SK-N-SH treated with all-trans-retinoic acid at 6 μM for 48 hours (cell line): ENCODE results near the gene MRGPRX1.

Experiments used
- ATAC-seq: fragments of 200-7000 bp; cut with Tn5 transposase; 3 replicates; pipeline ENCODE4 v1.9.1; 2020; ENCODE audit warnings: mild to moderate bottlenecking, moderate library complexity
- ARNTL ChIP-seq: fragments of 450-650 bp; formaldehyde crosslinking; IDR thresholded peaks from 2 replicates; pipeline ENCODE4 v1.5.0; 2020; ENCODE audit warnings: low read depth, mild to moderate bottlenecking, moderate library complexity, borderline replicate concordance
- BACH2 ChIP-seq: fragments of 250-450 bp; sonication (Bioruptor Pico); IDR thresholded peaks from 2 replicates; pipeline ENCODE4 v1.9.0; 2021; ENCODE audit warnings: mild to moderate bottlenecking, borderline replicate concordance
- CSDC2 ChIP-seq: fragments of 250-450 bp; sonication (Bioruptor Pico); IDR thresholded peaks from 2 replicates; pipeline ENCODE4 v1.5.0; 2020; ENCODE audit warnings: mild to moderate bottlenecking, moderate library complexity
- ESRRG ChIP-seq: fragments of 250-450 bp; sonication (Bioruptor Pico); IDR thresholded peaks from 2 replicates; pipeline ENCODE4 v1.6.1; 2021; ENCODE audit warnings: mild to moderate bottlenecking
- ISL1 ChIP-seq: fragments of 250-450 bp; sonication (Bioruptor Pico); IDR thresholded peaks from 2 replicates; pipeline ENCODE4 v2.1.2; 2022; ENCODE audit warnings: mild to moderate bottlenecking, moderate library complexity
- OSR1 ChIP-seq: fragments of 250-450 bp; sonication (Bioruptor Pico); IDR thresholded peaks from 2 replicates; pipeline ENCODE4 v1.8.0; 2022; ENCODE audit warnings: moderate library complexity, mild to moderate bottlenecking, inconsistent platforms
- PPARA ChIP-seq: fragments of 250-450 bp; sonication (Bioruptor Pico); IDR thresholded peaks from 2 replicates; pipeline ENCODE4 v1.5.0; 2020; ENCODE audit warnings: mild to moderate bottlenecking, borderline replicate concordance
- RARB ChIP-seq: fragments of 250-450 bp; sonication (Bioruptor Pico); IDR thresholded peaks from 2 replicates; pipeline ENCODE4 v1.8.0; 2021; ENCODE audit warnings: mild to moderate bottlenecking, moderate library complexity
- SNAI2 ChIP-seq: fragments of 250-450 bp; sonication (Bioruptor Pico); IDR thresholded peaks from 2 replicates; pipeline ENCODE4 v1.5.0; 2020; ENCODE audit warnings: mild to moderate bottlenecking, moderate library complexity
- TCF4 ChIP-seq: fragments of 250-450 bp; sonication (Bioruptor Pico); IDR thresholded peaks from 2 replicates; pipeline ENCODE4 v1.8.0; 2021; ENCODE audit warnings: mild to moderate bottlenecking, moderate library complexity, borderline replicate concordance
- TOX ChIP-seq: fragments of 250-450 bp; sonication (Bioruptor Pico); IDR thresholded peaks from 2 replicates; pipeline ENCODE4 v1.8.0; 2021; ENCODE audit warnings: mild to moderate bottlenecking, moderate library complexity, borderline replicate concordance
- ZC3H10 ChIP-seq: fragments of 250-450 bp; sonication (Bioruptor Pico); IDR thresholded peaks from 2 replicates; pipeline ENCODE4 v1.5.1; 2021; ENCODE audit warnings: mild to moderate bottlenecking, moderate library complexity
- ZFP3 ChIP-seq: fragments of 250-450 bp; sonication (Bioruptor Pico); IDR thresholded peaks from 2 replicates; pipeline ENCODE4 v1.5.0; 2020; ENCODE audit warnings: mild to moderate bottlenecking, moderate library complexity
- ZFP30 ChIP-seq: fragments of 450-650 bp; formaldehyde crosslinking; IDR thresholded peaks from 2 replicates; pipeline ENCODE4 v1.5.0; 2022; ENCODE audit warnings: mild to moderate bottlenecking, moderate library complexity
- ZNF565 ChIP-seq: fragments of 450-650 bp; formaldehyde crosslinking; conservative IDR thresholded peaks from 2 replicates; pipeline ENCODE4 v1.5.0; 2020; ENCODE audit warnings: low read depth, mild to moderate bottlenecking, moderate library complexity
- ZNF70 ChIP-seq: fragments of 450-650 bp; formaldehyde crosslinking; IDR thresholded peaks from 2 replicates; pipeline ENCODE4 v1.5.0; 2020; ENCODE audit warnings: mild to moderate bottlenecking, moderate library complexity
- ZNF8 ChIP-seq: fragments of 450-650 bp; formaldehyde crosslinking; IDR thresholded peaks from 2 replicates; pipeline ENCODE4 v1.5.0; 2020; ENCODE audit warnings: mild to moderate bottlenecking, moderate library complexity
- TF ChIP-seq, protein P1 (sequence below): fragments of 250-450 bp; sonication (Bioruptor Pico); IDR thresholded peaks from 2 replicates; pipeline ENCODE4 v1.5.0; 2020; ENCODE audit warnings: mild to moderate bottlenecking, moderate library complexity
- TF ChIP-seq, protein P2 (sequence below): fragments of 250-450 bp; sonication (Bioruptor Pico); IDR thresholded peaks from 2 replicates; pipeline ENCODE4 v1.8.0; 2021; ENCODE audit warnings: low read depth, mild to moderate bottlenecking, moderate library complexity, borderline replicate concordance
- TF ChIP-seq, protein P3 (sequence below): fragments of 250-450 bp; sonication (Bioruptor Pico); IDR thresholded peaks from 2 replicates; pipeline ENCODE4 v1.5.1; 2020; ENCODE audit warnings: low read depth, mild to moderate bottlenecking, moderate library complexity
- TF ChIP-seq, protein P4 (sequence below): fragments of 250-450 bp; sonication (Bioruptor Pico); IDR thresholded peaks from 2 replicates; pipeline ENCODE4 v1.8.0; 2020; ENCODE audit warnings: mild to moderate bottlenecking, moderate library complexity, borderline replicate concordance
- TF ChIP-seq, protein P5 (sequence below): fragments of 250-450 bp; sonication (Bioruptor Pico); IDR thresholded peaks from 2 replicates; pipeline ENCODE4 v1.5.1; 2021; ENCODE audit warnings: mild to moderate bottlenecking, moderate library complexity

The MRGPRX1 gene

DNA sequence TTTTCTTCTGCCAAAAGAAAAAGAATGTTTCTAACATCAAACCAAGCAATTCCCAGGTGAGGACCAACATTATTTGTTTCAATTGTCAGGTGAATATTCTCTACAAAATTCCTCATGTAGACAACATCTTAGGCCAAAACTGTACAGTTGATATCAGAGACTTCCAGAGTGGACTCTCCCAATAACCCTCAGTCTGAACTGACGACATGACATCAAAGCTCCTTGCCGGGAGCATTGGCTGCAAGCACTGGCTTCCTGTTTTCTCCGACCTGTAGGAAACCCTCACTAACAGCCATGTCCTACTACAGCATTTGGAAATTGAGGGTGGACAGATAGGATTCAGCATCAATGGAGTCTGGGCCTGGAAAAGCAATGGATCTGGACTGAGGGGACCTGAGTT lies 30.5 kb upstream of the MRGPRX1 start:
- TF ChIP-seq SNAI2 (no peak), ZNF565 (CRISPR knock-in tag) (no peak), CSDC2 (CRISPR knock-in tag) (no peak), ZC3H10 (no peak), BACH2 (CRISPR knock-in tag) (no peak), TCF4 (no peak), ZFP30 (CRISPR knock-in tag) (no peak), ISL1 (CRISPR knock-in tag) (no peak)
- TF ChIP-seq, protein P1, sequence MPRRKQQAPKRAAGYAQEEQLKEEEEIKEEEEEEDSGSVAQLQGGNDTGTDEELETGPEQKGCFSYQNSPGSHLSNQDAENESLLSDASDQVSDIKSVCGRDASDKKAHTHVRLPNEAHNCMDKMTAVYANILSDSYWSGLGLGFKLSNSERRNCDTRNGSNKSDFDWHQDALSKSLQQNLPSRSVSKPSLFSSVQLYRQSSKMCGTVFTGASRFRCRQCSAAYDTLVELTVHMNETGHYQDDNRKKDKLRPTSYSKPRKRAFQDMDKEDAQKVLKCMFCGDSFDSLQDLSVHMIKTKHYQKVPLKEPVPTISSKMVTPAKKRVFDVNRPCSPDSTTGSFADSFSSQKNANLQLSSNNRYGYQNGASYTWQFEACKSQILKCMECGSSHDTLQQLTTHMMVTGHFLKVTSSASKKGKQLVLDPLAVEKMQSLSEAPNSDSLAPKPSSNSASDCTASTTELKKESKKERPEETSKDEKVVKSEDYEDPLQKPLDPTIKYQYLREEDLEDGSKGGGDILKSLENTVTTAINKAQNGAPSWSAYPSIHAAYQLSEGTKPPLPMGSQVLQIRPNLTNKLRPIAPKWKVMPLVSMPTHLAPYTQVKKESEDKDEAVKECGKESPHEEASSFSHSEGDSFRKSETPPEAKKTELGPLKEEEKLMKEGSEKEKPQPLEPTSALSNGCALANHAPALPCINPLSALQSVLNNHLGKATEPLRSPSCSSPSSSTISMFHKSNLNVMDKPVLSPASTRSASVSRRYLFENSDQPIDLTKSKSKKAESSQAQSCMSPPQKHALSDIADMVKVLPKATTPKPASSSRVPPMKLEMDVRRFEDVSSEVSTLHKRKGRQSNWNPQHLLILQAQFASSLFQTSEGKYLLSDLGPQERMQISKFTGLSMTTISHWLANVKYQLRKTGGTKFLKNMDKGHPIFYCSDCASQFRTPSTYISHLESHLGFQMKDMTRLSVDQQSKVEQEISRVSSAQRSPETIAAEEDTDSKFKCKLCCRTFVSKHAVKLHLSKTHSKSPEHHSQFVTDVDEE (CRISPR knock-in tag) = no peak
- TF ChIP-seq, protein P2, sequence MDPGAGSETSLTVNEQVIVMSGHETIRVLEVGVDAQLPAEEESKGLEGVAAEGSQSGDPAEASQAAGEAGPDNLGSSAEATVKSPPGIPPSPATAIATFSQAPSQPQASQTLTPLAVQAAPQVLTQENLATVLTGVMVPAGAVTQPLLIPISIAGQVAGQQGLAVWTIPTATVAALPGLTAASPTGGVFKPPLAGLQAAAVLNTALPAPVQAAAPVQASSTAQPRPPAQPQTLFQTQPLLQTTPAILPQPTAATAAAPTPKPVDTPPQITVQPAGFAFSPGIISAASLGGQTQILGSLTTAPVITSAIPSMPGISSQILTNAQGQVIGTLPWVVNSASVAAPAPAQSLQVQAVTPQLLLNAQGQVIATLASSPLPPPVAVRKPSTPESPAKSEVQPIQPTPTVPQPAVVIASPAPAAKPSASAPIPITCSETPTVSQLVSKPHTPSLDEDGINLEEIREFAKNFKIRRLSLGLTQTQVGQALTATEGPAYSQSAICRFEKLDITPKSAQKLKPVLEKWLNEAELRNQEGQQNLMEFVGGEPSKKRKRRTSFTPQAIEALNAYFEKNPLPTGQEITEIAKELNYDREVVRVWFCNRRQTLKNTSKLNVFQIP (CRISPR knock-in tag) = no peak
- TF ChIP-seq, protein P3, sequence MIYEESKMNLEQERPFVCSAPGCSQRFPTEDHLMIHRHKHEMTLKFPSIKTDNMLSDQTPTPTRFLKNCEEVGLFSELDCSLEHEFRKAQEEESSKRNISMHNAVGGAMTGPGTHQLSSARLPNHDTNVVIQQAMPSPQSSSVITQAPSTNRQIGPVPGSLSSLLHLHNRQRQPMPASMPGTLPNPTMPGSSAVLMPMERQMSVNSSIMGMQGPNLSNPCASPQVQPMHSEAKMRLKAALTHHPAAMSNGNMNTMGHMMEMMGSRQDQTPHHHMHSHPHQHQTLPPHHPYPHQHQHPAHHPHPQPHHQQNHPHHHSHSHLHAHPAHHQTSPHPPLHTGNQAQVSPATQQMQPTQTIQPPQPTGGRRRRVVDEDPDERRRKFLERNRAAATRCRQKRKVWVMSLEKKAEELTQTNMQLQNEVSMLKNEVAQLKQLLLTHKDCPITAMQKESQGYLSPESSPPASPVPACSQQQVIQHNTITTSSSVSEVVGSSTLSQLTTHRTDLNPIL = no peak
- TF ChIP-seq, protein P4, sequence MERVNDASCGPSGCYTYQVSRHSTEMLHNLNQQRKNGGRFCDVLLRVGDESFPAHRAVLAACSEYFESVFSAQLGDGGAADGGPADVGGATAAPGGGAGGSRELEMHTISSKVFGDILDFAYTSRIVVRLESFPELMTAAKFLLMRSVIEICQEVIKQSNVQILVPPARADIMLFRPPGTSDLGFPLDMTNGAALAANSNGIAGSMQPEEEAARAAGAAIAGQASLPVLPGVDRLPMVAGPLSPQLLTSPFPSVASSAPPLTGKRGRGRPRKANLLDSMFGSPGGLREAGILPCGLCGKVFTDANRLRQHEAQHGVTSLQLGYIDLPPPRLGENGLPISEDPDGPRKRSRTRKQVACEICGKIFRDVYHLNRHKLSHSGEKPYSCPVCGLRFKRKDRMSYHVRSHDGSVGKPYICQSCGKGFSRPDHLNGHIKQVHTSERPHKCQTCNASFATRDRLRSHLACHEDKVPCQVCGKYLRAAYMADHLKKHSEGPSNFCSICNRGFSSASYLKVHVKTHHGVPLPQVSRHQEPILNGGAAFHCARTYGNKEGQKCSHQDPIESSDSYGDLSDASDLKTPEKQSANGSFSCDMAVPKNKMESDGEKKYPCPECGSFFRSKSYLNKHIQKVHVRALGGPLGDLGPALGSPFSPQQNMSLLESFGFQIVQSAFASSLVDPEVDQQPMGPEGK (CRISPR knock-in tag) = no peak
- TF ChIP-seq, protein P5, sequence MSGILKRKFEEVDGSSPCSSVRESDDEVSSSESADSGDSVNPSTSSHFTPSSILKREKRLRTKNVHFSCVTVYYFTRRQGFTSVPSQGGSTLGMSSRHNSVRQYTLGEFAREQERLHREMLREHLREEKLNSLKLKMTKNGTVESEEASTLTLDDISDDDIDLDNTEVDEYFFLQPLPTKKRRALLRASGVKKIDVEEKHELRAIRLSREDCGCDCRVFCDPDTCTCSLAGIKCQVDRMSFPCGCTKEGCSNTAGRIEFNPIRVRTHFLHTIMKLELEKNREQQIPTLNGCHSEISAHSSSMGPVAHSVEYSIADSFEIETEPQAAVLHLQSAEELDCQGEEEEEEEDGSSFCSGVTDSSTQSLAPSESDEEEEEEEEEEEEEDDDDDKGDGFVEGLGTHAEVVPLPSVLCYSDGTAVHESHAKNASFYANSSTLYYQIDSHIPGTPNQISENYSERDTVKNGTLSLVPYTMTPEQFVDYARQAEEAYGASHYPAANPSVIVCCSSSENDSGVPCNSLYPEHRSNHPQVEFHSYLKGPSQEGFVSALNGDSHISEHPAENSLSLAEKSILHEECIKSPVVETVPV (CRISPR knock-in tag) = no peak
- no peak for ATAC-seq

DNA sequence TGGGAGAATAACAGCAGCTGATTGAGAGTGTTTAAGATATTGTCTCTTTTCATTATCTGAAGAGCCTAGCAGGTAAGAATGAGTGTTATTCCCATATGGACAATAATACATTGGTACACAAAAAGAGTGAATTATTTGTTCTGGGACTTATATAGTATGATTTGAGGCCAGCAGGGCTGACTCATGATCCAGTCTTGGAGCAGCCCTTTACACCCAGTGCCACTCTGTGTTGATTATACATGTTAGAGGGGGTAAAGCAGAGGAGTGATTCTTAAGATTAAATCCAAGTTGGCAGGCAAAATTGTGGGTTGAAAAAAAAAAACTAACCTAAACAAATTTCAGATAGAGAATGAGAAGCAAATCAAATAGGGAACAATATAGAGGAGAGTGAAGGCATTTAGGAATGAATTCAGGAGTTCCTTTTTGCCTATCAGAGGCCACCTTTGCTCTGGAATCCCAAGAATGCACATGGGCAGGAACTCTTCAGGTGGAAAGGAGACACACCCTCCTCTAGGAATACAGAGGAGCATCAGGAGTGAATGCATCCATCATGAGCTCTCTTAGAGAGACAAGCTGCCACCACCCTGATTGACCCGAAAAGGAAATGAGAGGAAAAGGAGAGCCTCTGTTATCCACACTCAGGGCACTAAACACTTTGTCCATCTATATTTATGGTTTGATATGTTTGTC lies 19.2 kb upstream of the MRGPRX1 start:
- TF ChIP-seq ZFP3 (CRISPR knock-in tag) (no peak), OSR1 (CRISPR knock-in tag) (no peak), SNAI2 (no peak), ISL1 (CRISPR knock-in tag) (no peak), ZC3H10 (no peak), TOX (CRISPR knock-in tag) (no peak), ESRRG (CRISPR knock-in tag) (no peak), ZNF565 (CRISPR knock-in tag) (no peak), ZNF8 (CRISPR knock-in tag) (no peak), BACH2 (CRISPR knock-in tag) (no peak), ZNF70 (CRISPR knock-in tag) (no peak), ARNTL (CRISPR knock-in tag) (no peak), RARB (CRISPR knock-in tag) (no peak), PPARA (no peak)
- TF ChIP-seq, protein P2 (CRISPR knock-in tag) = no peak
- TF ChIP-seq, protein P3 = no peak
- TF ChIP-seq, protein P5 (CRISPR knock-in tag) = no peak
- TF ChIP-seq, protein P4 (CRISPR knock-in tag) = no peak
- ATAC-seq = no peak
